K562 (cell line): Measurements from ENCODE around the gene GPR68. TPM values are rescaled to one million over a fixed set of nuclear protein-coding genes. Genes with fewer than 3 reads are reported as not detected.
A peak's percentile ranks its signal among the peaks of the same experiment; 100 is the strongest.

Experiments
- EP300 ChIP-seq: IDR thresholded peaks from 2 replicates; pipeline ENCODE4 v1.6.1; 2012; ENCODE audit warnings: low read length, improper control_type of control experiment
- EP400 ChIP-seq: fragments of 450-650 bp; IDR thresholded peaks from 2 replicates; pipeline ENCODE4 v1.6.1; 2017; ENCODE audit warnings: antibody characterized with exemption, mild to moderate bottlenecking, moderate library complexity
- FOXA3 ChIP-seq, 2 experiments: fragments of 450-650 bp in 1 of 2; sonication (generic) in 1 of 2; formaldehyde crosslinking; IDR thresholded peaks in 1 of 2; conservative IDR thresholded peaks in 1 of 2; 2 replicates each; pipeline versions ENCODE4 v1.4.0 to v1.8.0; 2020 to 2022; ENCODE audit warnings: mild to moderate bottlenecking in 2 of 2, missing genetic modification reagents in 1 of 2
- GATA2 ChIP-seq: sonication (generic); formaldehyde crosslinking; IDR thresholded peaks from 2 replicates; pipeline ENCODE4 v1.4.0; 2020; ENCODE audit warnings: mild to moderate bottlenecking, missing genetic modification reagents
- IFI16 ChIP-seq: fragments of 250-450 bp; sonication (Bioruptor Pico); IDR thresholded peaks from 2 replicates; pipeline ENCODE4 v2.1.2; 2022; ENCODE audit warnings: mild to moderate bottlenecking, inconsistent platforms
- JUNB ChIP-seq: fragments of 450-650 bp; formaldehyde crosslinking; conservative IDR thresholded peaks from 2 replicates; pipeline ENCODE4 v1.4.0; 2020; ENCODE audit warnings: mild to moderate bottlenecking
- MAZ ChIP-seq, 2 experiments: fragments of 450-650 bp in 1 of 2; sonication (generic) in 1 of 2; formaldehyde crosslinking; IDR thresholded peaks in 1 of 2; conservative IDR thresholded peaks in 1 of 2; 2 replicates each; pipeline versions ENCODE4 v1.4.0 to v1.5.0; 2020; ENCODE audit warnings: mild to moderate bottlenecking in 1 of 2, missing genetic modification reagents in 1 of 2
- NFE2 ChIP-seq: IDR thresholded peaks from 2 replicates; pipeline ENCODE4 v1.6.1; 2014; ENCODE audit warnings: antibody characterized with exemption, low read depth
- NFYB ChIP-seq: IDR thresholded peaks from 2 replicates; pipeline ENCODE4 v1.6.1; 2011; ENCODE audit warnings: mild to moderate bottlenecking, moderate library complexity; ENCODE audit not compliant: insufficient read length; ENCODE audit errors: extremely low read depth
- SOX6 ChIP-seq: fragments of 450-650 bp; IDR thresholded peaks from 2 replicates; pipeline ENCODE4 v1.6.1; 2014; ENCODE audit warnings: mild to moderate bottlenecking
- STAT5B ChIP-seq: fragments of 250-450 bp; sonication (Bioruptor Pico); IDR thresholded peaks from 2 replicates; pipeline ENCODE4 v1.8.0; 2021; ENCODE audit warnings: mild to moderate bottlenecking, inconsistent platforms
- ZBTB17 ChIP-seq: fragments of 450-650 bp; formaldehyde crosslinking; IDR thresholded peaks from 2 replicates; pipeline ENCODE4 v1.4.0; 2020; ENCODE audit warnings: mild to moderate bottlenecking
- ZNF274 ChIP-seq: IDR thresholded peaks from 2 replicates; pipeline ENCODE4 v1.6.1; 2011; ENCODE audit warnings: low read depth, mild to moderate bottlenecking, low read length, moderate library complexity, borderline replicate concordance
- ZNF408 ChIP-seq: fragments of 250-450 bp; sonication (Bioruptor Pico); IDR thresholded peaks from 2 replicates; pipeline ENCODE4 v1.4.0; 2020; ENCODE audit warnings: low read depth, mild to moderate bottlenecking, moderate library complexity
- ZNF41 ChIP-seq: fragments of 250-450 bp; sonication (Bioruptor Pico); conservative IDR thresholded peaks from 2 replicates; pipeline ENCODE4 v1.4.0; 2020; ENCODE audit warnings: mild to moderate bottlenecking
- ZNF507 ChIP-seq: conservative IDR thresholded peaks from 2 replicates; pipeline ENCODE4 v1.6.1; 2017; ENCODE audit warnings: missing genetic modification characterization, missing compliant biosample characterization
- polyA plus RNA-seq, 8 experiments: library from polyadenylated mRNA; depleted of rRNA in 4 of 8; stranded (reverse) in 5 of 8; unstranded in 3 of 8; fragments of >200 nt; fragmentation: Nextera tagmentation in 2 of 8; fragmentation: Illumina TruSeq in 1 of 8; extraction: Ambion mirVana in 2 of 8; extraction: Trizol in 1 of 8; gene quantifications; 2 replicates each; pipeline versions ENCODE4 v1.2.1 to v1.2.3, GENCODE V29; 2011 to 2014; ENCODE audit warnings: inconsistent platforms in 1 of 8, missing spikeins in 1 of 8
- total RNA-seq, 7 experiments: library from RNA; depleted of rRNA in 6 of 7; stranded (reverse); fragments of >200 nt in 6 of 7; fragmentation: Illumina TruSeq in 2 of 7; extraction: Trizol in 2 of 7; gene quantifications; 2 replicates each; pipeline versions ENCODE4 v1.2.1 to v1.2.3, GENCODE V29; 2011 to 2021; ENCODE audit warnings: low replicate concordance in 1 of 7
- TF ChIP-seq, protein P1 (sequence below): sonication (generic); formaldehyde crosslinking; IDR thresholded peaks from 2 replicates; pipeline ENCODE4 v1.8.0; 2022; ENCODE audit warnings: mild to moderate bottlenecking, missing genetic modification reagents, borderline replicate concordance
- TF ChIP-seq, protein P2 (sequence below): fragments of 200-800 bp; sonication (Bioruptor generic); IDR thresholded peaks from 2 replicates; pipeline ENCODE4 v1.6.1; 2017; ENCODE audit warnings: missing genetic modification characterization, missing compliant biosample characterization

GPR68 gene
- total and polyA plus RNA-seq, 9 of the 15 experiments (the other 6 are each of a cell fraction or from before 2014, with no cell fraction given), result 0.41 to 9.4 (median 3.7) TPM

DNA sequence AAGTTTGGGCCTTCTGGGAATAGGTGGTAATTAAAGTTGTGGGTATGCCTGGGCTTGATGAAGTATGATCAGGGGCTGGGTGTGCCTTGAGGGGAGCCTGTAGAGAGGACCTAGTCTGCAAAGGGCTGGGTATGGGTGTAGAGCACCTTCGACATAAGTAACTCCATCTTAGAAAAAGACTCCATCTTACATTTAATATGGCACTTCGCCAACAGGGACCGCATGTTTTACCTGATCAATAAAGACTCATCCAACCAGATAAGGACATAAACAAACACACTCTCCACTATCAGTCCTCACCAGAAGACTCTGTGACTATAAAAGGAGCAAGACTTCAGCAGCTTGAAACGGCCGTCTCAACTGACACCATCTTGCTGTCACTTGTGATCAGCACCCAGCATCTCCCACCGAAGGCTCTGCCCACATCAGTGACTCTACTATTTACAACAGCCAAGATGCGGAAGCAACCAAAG is 23.5 kb upstream of the GPR68 start (continued):
- TF ChIP-seq ZNF507 (tag), result 0 out of 2 replicates have a peak, but pooled peaks have one; percentile 33
- no peak for TF ChIP-seq ZNF408 (CRISPR knock-in tag)
- peak; percentile 95 for TF ChIP-seq IFI16 (CRISPR knock-in tag)
- TF ChIP-seq, protein P1, sequence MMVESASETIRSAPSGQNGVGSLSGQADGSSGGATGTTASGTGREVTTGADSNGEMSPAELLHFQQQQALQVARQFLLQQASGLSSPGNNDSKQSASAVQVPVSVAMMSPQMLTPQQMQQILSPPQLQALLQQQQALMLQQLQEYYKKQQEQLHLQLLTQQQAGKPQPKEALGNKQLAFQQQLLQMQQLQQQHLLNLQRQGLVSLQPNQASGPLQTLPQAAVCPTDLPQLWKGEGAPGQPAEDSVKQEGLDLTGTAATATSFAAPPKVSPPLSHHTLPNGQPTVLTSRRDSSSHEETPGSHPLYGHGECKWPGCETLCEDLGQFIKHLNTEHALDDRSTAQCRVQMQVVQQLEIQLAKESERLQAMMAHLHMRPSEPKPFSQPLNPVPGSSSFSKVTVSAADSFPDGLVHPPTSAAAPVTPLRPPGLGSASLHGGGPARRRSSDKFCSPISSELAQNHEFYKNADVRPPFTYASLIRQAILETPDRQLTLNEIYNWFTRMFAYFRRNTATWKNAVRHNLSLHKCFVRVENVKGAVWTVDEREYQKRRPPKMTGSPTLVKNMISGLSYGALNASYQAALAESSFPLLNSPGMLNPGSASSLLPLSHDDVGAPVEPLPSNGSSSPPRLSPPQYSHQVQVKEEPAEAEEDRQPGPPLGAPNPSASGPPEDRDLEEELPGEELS, result no peak
- peak; percentile 56 to 98; a peak in 3 of 4 replicates for TF ChIP-seq MAZ (CRISPR knock-in tag; conservative IDR thresholded peaks at IDR 0.05 in 1 of 2, IDR thresholded peaks at IDR 0.05 in 1 of 2)
- TF ChIP-seq NFYB, result no peak
- TF ChIP-seq JUNB (CRISPR knock-in tag), result 0 out of 2 replicates have a peak, but pooled peaks have one; percentile 30
- no peak for TF ChIP-seq ZNF274
- TF ChIP-seq FOXA3 (CRISPR knock-in tag; conservative IDR thresholded peaks at IDR 0.05 in 1 of 2, IDR thresholded peaks at IDR 0.05 in 1 of 2), result peak; percentile 92 to 94
- peak; percentile 79 for TF ChIP-seq SOX6
- peak; percentile 96 for TF ChIP-seq ZNF41 (CRISPR knock-in tag)
- TF ChIP-seq, protein P2, sequence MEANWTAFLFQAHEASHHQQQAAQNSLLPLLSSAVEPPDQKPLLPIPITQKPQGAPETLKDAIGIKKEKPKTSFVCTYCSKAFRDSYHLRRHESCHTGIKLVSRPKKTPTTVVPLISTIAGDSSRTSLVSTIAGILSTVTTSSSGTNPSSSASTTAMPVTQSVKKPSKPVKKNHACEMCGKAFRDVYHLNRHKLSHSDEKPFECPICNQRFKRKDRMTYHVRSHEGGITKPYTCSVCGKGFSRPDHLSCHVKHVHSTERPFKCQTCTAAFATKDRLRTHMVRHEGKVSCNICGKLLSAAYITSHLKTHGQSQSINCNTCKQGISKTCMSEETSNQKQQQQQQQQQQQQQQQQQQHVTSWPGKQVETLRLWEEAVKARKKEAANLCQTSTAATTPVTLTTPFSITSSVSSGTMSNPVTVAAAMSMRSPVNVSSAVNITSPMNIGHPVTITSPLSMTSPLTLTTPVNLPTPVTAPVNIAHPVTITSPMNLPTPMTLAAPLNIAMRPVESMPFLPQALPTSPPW (CRISPR knock-in tag), result peak; percentile 80
- TF ChIP-seq NFE2, result 0 out of 2 replicates have a peak, but pooled peaks have one; percentile 10
- peak; percentile 96 for TF ChIP-seq ZBTB17 (CRISPR knock-in tag)
- peak; percentile 70; the same call in 1 of the 2 replicates for TF ChIP-seq GATA2 (CRISPR knock-in tag)
- TF ChIP-seq EP300, result peak; percentile 96
- peak; percentile 85 for TF ChIP-seq STAT5B (CRISPR knock-in tag)
- TF ChIP-seq EP400, result peak; percentile 63
